Stimulated activated CD4-positive, alpha-beta T cell treated with anti-CD3 and anti-CD28 coated beads, Interleukin-12 subunit alpha, Interleukin-12 subunit beta, amount 100 ng/mL, for 48 hours (primary cell): ENCODE results near the gene LRRN2.
"Not testable (repeated sequence)": the region's sequence is repeated elsewhere in the genome, so short reads cannot be mapped to it uniquely, and the experiment has no call there.

Source experiments
- DNase-seq, 3 donors: peaks; one replicate each; pipeline ENCODE4 v3.0.0-alpha.2; 2020; ENCODE audit warnings: low read depth in 2 of 3, low spot score in 1 of 3

The LRRN2 gene

DNA sequence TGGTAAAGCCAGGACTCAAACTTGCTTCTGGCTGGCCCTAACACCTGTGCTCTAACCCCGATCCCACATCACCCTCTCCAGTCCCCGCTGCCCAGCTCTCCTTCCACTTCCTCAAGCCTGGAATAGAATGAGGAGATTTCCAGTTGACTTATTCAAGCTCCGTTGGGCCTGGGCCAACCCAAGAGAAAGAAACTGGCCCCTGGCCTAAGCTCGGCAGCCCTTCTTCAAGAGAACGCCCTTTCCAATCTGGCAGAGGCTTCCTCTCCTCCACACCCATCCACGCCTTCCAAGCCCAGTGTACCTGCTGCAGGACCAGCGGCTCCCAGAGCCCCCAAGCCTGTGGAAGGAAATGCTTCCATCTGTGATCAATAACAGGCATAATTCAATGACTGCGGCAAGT, 51.9 kb downstream of the LRRN2 start:
- no peak for DNase-seq

DNA sequence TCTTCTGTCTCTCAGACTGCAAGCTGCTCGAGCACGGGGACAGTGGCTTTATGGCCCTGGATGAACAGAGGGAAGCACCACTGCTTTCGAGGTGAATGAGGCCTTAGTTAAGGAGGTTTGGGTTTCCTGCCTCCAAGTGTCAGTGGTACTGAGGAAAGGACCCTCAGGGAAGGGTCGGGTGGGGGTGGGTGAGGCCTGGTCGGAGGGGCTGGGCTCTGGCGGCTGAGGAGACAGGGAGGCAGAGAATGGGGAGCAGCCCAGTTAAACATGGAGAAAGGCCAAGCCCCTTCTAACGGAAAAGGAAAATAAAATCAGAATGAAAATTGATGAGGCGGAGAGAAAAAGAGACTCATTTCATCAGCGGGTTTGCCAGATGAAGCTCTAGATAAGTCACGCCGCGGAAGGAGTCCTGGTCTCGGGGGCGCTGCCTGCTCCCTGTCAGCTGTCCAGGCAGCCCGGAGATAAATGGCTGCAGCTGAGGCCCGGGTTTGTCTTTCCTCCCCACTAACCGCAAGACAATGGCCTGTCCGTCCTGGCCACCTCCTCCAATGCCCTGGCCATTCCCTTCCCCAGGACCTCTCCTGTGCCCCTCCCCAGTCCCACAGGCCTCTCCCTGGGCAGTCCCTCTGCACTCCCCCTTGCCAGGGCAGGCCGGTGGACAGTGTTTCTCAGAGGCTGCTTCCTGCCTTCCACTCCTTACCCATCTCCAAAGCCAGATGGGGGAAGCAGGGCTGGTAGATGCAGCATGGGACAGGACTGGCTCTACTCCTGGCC, 55.2 kb downstream of the LRRN2 start:
- no peak for DNase-seq

DNA sequence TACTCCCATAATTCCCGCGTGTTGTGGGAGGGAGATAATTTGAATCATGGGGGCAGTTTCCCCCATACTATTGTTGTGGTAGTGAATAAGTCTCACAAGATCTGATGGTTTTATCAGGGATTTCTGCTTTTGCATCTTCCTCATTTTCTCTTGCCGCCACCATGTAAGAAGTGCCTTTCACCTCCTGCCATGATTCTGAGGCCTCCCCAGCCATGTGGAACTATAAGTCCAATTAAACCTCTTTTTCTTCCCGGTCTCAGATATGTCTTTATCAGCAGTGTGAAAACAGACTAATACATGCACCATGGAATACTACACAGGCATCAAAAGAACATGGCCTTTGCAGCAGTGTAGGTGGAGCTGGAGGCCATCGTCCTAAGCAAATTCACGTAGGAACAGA, 56.1 kb downstream of the LRRN2 start:
- DNase-seq = not testable (repeated sequence)

DNA sequence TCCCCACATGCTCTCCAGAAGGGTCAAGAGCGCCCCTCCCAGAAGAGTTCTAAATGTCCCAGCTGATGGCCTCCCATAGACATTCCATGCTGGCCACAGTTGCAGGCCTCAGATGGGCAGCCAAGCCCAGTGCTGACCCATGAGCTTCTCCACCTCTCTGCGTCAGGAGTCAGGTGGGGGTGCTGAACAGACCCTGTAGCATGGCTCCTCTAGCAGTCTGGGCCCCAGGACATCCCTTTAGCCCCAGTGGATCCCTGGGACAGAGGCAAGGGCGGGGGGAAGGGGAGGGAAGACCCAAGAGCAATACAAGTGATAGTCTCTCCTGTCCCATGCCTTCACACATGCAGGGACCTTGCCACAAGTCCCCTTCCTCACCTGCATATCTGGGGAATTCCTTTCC, 56.7 kb downstream of the LRRN2 start:
- DNase-seq = no peak

DNA sequence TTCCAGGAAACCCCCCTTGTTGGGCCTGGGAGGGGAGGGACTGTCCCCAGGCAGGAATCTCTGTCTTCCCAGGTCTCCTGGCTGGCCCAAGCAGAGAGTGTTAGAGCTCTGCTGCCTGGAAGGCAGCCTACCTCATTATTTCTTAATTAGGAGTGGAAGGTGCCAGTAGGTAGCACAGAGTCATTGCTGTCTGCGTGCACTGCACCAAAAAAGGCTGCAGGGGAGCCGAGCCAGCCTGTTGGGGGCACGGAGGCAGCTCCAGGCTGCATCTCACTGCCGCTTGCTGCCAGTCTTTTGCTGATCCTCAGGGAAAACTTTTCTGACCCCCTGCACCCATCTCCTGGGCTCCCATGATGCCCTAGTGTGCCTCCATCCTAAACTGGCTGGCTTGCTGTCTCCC, 58.1 kb downstream of the LRRN2 start:
- no peak for DNase-seq

DNA sequence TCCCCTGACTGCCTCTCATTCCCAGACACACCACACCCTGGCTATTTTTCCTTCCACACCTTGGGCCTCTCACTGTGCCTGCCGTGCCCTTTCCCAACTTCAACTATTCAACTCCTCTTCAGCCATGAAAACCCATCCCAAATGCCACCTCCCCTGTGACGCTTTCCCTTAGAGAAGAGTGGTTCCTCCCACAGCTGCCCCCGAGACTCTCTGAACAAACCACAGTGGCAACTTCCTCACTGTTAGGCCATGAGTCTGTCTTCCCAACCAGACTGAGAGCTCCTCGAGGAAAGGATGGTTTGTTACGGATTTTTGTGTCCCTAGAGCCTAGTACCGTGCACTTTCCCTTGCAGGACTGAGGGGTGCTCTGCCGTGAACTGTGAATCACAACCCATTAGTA, 59.2 kb downstream of the LRRN2 start:
- DNase-seq = no peak

DNA sequence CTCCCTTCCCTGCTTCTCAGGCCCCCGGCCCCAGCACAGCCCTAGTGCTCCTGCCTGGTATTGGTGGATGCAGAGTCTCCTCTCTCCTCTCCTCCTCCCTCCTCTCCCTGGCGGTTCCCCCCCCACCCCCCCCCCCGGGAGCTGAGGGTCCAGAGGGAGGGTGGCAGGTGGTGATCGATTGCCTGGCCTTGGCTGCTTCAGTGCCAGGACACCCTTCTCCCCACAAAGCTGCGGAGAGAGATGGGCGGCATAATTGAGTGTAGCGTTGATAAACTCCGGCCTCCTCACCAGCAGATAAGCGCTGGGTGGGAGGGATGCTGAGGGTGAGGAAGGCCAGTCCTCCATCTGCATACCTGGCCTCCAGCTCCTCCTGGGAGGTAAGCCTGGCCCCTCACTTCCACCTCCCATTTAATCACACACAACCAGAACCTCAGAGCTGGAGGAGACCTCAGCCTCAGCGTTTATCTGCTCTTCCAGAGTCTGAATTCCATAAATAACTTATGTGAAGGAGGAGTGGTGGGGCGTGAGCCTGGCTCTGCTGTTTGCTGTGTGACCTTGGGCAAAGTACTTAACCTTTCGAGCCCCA, 60.8 kb downstream of the LRRN2 start:
- no peak for DNase-seq

DNA sequence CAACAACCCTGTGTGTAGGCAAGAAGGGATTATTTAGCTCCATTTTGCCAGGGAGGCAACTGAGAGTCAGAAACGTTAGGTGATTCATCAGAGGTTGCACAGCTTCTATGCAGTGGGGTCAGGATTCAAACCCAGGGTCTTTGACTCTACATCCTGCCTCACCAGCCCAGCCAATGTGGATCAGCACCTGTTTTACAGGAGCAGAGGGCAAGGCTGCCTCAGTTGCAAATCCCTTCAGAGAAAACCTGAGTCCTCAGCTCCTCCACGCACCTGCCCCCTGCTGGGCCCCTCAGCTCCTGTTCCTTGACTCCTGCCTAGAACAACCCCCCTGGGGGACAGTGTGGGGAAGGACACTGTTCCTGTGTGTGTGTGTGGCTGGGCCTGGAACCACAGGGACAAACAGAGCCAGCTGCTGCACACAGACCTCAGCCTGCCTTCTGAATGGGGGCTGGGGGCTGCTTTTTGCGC, 61.6 kb downstream of the LRRN2 start:
- no peak for DNase-seq

DNA sequence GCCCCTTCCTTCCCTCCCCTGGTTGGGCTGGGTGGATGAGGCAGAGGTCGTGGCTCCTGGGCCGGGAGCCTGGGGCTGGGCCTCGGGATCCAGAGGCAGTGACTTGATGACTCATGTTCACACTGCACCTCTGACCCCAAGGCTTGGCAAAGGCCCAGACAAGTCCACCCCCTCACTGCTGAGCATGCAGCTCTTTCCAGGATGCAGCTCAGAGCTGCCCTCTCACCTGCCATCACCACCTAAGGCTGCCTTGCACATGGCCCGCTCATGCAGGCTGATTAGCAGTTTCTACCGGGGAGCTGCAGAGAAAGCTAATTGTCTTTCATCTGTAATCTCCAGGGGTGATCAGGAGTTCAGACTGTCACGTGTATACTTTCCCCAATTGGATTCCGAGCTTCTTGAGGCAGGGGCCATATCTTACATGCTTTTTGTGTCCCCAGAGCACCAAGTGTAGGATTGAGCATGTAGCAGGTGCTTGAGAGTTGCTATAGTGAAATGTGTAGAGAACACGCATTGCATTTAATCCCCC, 62.1 kb downstream of the LRRN2 start:
- DNase-seq = no peak

DNA sequence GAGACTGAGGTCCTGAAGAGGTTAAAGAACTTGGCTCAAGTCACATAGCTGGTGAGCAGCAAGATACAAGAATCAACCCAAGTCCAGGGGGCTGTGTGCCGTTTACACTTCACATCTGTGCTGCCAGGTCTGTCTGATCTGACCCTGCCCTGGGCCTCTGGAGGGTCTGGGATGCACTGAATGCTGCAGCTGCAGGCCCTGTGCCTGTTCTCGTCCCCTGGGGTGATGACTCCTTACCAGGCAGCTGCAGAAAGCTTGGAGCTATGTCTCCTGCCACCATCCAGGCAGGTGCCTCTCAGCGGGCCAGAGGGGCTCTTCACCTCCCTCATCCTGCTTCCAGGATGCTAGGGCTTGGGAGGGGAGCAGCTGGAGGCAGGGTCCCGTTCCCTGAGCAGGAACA, 63.5 kb downstream of the LRRN2 start:
- DNase-seq = no peak

DNA sequence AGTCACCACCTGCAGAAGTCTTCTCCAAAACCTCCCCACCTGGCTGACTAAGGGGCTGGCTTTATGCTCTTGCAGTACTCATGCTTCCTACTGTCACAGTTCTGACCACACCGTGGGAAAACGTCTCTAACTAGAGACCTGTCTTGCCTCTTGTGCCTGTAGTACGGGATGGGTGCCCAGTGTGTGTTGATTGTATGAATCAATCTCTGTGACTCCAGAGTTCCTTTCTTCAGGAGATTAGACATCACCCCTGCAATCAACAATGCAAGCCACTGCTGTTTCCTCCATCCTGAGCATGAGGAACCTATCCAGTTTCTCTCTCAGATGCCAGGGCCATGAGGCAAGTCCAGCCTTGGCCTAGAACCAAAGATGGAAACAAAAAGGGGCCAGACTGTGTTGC, 64.1 kb downstream of the LRRN2 start:
- no peak for DNase-seq

DNA sequence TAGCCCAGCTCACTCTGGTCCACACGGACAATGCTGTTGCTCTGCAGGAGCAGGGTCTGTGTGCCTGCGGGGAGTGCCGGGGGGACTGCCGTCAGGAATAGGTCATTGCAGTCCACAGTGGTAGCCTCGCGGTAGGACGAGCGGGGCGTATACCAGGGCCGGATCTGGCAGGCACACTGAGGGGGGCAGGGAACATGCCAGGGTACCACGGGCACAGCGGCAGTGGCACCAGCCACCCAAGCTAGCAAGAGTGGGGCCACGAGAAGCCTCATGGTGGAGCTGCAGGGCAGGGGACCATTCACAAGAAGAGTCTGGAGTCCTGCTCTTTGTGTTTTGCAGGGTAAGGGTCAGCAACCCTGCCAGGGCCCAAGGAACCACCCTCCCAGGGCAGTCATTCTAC, 65.8 kb downstream of the LRRN2 start:
- no peak for DNase-seq

DNA sequence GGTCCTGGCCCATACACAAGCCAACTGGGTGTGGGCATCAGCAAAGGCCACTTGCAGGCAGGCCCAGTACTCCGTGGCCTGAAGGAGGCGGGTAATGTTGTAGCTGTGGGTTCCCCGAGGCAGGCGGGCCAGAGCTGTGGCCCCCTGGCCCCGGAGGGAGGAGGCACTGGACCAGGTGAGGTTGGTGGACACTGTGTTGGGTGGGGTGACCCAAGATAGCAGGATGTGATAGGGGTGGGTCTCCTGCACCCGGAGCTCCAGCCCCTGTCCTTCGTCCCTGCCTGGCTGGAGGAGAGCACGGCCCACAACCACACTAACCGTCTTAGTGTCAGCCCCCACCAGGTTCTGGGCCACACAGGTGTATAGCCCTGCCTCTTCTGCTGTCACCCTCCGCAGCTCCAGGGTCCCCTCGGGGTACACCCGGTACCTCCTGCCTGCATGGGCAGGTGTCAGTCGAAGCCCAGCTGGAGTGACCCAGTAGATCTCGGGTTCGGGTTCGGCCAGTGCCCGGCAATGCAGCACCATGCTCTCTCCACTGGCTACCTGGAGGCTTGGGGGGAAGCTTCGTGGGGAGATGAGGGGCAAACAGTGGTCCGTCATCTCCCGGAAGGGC, 67.3 kb downstream of the LRRN2 start:
- no peak for DNase-seq

DNA sequence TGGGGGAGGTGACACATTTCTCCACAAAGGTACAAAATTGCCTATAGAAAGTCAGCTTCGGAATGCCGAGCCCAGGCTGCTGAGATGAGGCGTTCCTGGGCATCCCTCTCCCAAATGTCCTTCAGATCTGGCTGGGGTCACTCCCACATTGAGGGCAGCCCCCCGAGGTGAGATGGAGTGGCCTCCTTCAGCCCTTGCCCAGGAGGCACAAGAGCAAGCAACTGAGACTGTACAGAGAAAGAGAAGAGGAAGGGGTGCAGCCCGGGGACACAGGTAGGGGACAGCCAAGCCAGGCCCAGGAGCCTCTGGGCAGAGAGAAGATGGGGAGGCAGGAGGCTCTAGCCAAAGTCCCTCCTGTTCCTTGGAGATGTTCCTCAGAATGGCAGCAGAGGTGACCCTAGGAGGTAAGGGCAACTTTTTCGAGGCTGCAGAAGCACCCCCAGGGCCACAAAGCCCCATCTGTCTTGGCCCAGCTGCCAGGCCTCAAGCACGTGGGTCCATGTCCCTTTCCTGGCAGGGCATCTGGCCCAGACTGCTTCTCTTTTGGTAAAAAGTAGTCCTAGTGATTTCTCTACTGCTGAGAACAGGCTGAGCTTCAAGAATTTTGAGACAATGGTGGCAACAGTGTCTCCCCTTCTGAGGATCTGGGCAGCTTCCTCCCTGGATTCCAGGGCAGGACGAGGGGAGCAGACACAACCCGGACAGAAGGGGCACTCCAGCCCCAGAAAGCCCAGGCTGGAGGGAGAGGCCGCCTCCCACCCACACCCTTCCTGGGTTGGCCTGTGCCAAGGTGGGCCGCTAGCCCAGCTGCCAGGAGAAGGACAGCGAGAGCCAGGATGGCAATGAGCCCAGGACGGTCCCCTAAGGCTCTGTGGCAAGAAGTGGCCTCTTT, 68.0 kb downstream of the LRRN2 start:
- no peak for DNase-seq

DNA sequence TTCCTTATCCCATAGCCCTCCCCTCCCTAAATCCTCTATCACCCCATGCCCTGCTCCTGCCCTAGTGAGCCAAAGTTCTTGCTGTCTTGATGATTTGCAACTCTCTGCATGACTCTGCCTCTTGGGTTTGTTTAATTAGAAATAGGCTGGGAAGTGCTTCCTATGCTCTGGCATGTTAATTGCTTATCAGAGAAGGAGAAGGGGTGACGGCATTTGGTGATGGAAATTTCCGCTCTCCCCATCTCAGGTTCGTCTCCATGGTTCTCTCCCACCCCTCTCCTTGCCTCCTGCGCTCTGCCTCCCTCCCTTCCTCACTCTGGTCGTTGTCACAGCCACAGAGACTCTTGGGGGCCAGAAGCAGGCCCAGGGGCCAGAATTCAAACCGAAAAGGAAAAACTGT, 68.9 kb downstream of the LRRN2 start:
- DNase-seq = no peak

DNA sequence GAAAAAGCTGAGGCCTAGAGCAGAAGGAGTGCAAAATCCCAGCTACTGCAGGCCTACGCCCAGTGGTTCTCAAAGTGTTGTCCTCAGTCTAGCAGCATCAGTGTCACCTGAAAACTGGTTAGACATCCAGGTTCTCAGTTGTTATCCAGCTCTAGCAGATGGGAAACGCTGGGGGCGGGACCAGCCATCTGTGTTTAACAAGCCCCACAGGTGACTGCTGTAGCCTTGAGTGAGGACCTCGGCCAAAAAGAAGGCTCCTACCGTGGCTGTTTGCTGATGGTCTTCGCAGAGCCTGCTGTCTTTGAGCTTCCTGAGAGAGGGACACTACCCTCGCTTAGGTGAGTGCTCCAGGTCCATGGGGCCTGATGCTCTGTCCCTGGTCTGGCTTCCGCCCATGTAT, 69.7 kb downstream of the LRRN2 start:
- no peak for DNase-seq

DNA sequence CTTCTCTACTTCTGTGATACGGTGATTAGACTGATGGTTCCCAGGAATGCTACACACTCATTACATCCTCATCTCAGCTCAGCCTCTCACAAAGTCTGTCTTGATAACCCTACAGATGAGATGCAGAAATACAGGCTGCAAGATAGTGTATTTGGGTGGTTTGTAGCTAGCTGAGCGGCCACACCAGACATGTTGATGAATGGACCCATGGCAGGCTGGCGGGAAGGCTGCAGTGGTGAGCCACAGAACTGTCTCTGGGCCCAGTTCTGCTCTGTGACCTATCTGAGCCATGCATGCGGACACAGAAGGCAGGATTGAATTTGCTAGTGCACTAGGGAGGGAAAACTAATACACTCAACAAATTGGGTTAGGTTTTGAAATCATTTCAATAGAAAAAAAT, 71.9 kb downstream of the LRRN2 start:
- no peak for DNase-seq

DNA sequence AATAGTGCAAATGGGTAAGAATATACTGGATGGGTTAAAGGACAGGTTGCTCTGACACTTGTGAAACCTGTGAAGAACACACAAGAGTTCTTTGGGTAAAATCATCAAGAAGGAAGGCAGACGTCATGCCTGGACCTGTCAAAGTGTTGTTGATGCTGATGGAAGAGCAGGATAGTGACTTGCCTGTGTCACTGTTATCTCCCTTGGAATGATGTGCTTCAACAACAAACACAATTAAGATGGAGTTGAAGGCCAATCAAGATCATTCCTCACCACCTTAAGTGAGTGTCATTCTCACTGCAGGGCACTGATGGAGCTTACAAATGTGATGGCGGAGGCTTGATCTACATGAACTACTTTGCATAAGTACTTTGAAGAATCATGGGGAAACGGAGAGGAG, 73.2 kb downstream of the LRRN2 start:
- no peak for DNase-seq

DNA sequence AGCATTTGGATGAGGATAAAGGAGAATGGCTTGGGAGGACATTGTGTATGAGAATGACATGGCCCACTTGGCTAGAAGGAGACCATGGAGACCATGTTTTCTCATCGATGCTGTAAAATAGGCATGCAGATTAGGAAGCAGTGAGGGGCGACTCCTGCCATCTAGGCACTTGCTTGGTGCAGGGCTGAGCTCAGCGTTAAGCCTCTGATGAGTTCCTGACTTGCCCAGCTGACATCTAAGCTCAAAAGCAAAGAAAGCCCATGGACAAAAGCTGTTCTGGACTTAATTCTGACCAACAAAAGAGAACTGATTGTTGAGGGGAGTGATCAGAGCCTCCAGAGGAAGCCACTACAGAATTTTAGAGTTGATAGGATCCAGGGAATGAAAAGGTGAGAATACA, 74.5 kb downstream of the LRRN2 start:
- no peak for DNase-seq

DNA sequence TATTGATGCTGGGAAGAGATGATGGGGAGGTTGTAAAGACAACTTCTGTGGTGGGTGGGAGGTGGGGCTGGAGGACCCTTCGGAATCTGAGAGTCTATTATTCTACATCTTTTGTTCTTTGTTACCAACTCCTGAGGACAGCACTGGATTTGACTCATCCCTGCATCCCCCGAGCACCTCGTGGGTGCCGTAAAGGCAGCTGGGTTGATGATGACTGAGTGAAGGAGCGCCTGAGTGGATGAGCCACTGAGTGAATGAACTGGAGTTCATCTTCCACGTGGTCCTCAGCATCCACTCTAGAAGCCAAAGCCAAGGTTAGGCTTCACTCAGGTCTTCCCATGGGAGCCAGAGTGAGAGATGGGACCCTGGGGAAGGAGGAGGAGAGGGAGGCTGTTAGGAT, 77.6 kb downstream of the LRRN2 start:
- no peak for DNase-seq

DNA sequence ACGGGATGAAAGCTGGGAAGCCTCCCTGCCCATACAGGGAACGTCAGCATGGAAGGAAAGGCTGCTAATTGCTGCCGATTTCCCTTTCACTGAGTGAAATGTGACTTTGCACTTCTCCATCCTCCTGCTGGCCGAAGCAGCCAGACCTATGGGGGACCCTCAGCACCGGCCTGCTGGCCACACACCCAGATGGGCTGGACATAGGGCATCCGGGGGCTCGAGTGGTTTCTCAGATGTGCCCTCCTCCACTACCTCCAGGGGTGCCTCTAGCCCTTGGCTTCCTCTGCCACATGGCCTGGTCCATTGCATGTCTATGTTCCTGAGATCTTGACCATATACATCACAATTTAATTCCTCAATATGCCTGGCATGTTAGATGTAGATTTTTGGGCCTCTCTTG, 79.7 kb downstream of the LRRN2 start:
- DNase-seq = no peak
